GM19438 (cell line): ENCODE measurements around the gene ZNF784.

Source experiments
- ATAC-seq: cut with Tn5 transposase; IDR thresholded peaks from one replicate; pipeline ENCODE4 v1.9.1; 2021; ENCODE audit warnings: low read depth; ENCODE audit not compliant: unreplicated experiment

The ZNF784 gene

DNA sequence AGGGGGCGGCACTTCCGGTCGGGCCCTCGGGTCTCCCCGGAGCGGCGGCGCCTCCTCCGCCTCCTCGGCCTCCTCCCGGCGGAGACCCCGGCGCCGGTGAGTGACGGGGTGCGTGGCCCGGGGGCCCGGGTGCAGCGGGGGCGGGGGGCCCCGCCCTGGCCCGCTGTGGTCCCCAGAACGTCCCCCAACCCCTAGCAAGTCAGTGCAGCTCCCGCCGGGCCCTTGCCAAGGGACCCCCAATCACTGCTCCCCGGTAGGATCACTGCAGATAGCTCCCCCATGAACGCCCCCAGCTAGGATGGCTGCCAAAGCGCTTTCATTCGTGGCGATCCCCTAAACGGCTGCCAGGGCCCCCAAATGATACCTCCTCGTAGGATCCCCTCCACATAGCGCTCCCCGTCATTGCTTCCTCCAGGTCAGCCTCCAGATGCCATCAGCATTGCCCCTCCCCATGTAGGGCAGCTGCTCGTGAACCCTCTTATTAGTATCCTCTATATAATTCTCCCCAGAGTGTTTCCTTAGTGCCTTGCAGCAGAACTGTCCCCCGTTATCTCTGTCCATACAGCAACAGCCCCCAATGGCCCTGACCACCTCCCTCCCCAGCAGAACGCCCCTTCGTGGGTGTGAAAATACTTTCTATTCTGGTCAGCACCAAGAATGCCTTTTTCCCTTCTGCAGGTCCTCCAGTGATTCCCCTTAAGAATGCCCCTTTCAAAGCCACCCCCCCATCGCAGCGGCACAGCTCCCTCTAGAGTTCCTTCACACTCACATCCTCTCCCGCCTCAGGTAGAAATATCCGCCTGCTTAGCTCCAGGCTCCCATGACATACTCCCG is 18.5 kb downstream of the ZNF784 start, which contains the start of gene ZNF865:
ZNF865 (plus strand) TSS at position 11 of the 834 bp plus-strand sequence. CDS start 7,972 bp downstream, outside the sequence.
- ATAC-seq, result no peak

GRCh38 chr19:55605207-55605636 is 19.1 kb downstream of the ZNF784 start:
- peak; percentile 60 for ATAC-seq

GRCh38 chr19:55603581-55604292 is 20.6 kb downstream of the ZNF784 start:
- no peak for ATAC-seq

- ATAC-seq, result no peak
Observed at GRCh38 chr19:55603115-55603514, 21.3 kb downstream of the ZNF784 start.

- no peak for ATAC-seq
Observed at GRCh38 chr19:55602104-55603001, 22.0 kb downstream of the ZNF784 start.

DNA sequence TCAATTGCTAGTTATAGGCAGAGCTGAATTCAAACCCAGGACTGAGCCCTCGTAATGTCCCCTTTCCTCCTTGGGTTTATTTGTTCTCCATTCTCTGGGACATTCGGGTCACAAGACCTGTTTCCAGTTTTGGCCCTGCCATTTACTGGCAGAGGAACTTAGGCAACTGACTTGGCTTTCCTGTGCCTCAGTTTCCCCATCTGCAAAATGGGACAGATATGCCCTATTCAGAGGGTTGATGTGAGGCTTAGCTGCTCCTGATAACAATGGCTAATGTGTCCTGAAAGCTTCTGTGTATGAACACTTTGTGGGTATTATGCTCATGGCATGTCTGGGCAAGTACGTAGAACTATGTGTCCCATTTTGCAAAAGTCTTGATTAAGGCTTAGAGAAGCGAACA is 23.3 kb downstream of the ZNF784 start:
- no peak for ATAC-seq

GRCh38 chr19:55600662-55601028 is 23.7 kb downstream of the ZNF784 start:
- no peak for ATAC-seq

DNA sequence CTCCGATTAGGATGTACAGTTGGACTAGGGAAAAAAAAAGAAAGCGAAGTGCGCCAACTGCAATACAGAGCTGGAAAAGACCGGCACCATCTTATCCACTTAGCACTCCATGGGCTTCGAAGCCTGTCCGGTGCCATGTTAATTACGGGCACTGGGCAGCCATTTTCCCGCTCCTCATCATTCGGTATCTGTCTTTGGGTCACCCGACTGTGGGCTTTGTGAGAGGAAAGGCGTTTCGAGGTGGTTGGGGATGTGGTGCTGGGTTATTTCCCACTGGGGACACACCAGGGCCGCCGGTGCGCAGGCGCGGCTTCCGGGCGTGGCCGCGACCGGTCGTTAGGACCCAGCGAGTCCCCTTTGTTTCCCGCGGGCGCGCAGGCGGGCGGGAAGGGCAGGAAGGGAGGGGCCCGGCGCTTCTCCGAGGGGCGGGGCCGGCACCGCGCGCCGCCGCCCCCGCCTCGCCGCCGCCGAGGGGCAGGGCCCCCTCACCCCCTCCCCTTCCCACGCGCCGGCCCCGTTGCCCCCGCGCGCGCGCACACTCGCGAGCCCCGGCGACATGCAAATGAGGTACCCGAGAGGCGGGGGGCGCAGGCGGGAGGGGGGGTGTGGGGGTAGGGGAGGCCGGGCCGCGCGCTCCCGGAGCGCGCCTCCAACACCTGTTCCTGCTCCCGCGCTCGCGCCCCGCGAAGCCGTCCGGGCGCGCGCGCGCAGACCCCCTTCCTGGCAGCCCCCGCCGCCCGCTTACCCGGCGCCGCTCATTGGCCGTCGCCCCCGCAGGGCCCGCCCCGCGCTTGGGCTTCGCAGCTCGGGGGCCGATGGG is 24.3 kb downstream of the ZNF784 start, which contains the start of gene ZNF524:
ZNF524 (plus strand) TSS at position 447 of the 820 bp plus-strand sequence. CDS start 1,825 bp downstream, outside the sequence.
- ATAC-seq, result peak; percentile 40

DNA sequence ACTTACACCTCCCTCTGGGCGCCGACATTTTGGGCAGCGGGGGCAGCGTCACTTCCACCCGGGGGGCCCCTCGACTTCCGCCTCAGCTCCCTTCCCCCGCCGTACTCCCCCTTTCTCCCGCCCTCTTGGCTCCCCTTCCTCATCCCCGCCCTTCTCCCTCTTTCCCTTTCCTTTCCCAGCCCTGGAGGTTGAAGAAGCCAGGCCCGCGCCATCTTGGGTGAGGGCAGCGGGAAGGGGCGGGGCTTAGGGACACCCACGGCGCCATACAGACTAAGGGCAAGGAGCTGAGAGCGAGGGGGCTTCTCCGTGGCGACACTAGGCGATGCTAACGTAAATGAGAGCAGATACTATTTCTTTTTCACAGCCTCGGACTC is 24.9 kb downstream of the ZNF784 start, which contains the start of gene FIZ1:
FIZ1 (minus strand) TSS at position 50 of the 374 bp plus-strand sequence. CDS start 1,652 bp downstream, outside the sequence.
- ATAC-seq, result peak; percentile 54

DNA sequence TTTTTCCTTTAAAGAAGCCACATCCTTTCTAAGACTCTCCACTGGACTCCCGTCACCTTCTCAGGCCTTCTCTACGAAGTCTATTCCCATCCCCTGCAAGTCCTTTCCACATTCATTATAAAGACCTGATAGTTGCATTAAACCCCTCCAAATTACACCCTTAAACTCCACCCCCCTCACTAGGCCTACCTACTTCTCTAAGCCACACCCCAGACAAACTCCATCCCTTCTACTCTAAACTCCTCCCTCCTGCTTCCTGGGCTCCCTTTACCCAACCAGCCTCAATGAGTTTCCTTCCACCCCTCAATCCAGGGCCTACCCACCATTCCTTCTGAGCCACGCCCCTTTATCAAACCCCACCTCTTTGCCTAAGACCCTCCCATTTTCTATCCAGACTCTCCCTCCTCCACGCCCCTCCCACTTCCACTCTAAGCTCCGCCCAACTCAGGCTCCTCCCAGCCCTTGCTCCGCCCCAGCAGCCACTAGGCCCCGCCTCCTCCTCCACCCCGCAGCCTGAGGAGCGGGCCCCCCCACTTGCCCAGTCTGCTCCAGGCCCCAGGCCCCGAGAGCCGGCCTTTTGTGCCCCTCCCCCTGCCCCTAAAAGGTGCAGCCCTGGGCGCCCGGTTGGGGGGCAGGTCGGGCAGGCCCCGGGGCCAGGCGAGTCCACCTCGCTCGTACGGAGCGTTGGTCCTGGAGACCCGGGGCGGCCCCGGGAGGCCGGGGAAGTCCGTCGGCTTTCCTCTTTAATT is 25.5 kb downstream of the ZNF784 start:
- ATAC-seq, result peak; percentile 42

GRCh38 chr19:55598034-55598433 is 26.3 kb downstream of the ZNF784 start:
- no peak for ATAC-seq

DNA sequence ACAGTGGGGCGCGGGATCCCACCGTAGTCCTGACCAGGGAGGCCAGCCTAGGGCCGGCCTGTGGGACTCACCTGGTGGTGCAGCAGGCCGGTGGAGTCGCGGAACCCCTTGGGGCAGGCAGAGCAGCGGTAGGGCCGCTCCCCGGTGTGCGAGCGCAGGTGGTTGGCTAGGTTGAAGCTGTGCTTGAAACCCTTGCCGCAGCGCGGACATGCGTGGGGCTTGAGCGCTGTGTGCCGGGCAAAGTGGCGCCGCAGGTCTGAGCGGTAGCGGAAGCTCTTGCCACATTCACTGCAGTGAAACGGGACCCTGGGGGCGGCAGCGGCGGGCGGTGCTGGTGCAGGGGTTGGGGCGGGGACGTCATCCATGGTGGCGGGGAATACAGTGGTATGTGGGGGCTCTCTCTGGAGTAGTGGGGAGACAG is 26.9 kb downstream of the ZNF784 start:
- no peak for ATAC-seq

GRCh38 chr19:55596304-55596703 is 28.1 kb downstream of the ZNF784 start:
- no peak for ATAC-seq

- ATAC-seq, result no peak
Observed at GRCh38 chr19:55594996-55595545, 29.3 kb downstream of the ZNF784 start.

- ATAC-seq, result no peak
Observed at GRCh38 chr19:55593096-55593772, 31.1 kb downstream of the ZNF784 start.

DNA sequence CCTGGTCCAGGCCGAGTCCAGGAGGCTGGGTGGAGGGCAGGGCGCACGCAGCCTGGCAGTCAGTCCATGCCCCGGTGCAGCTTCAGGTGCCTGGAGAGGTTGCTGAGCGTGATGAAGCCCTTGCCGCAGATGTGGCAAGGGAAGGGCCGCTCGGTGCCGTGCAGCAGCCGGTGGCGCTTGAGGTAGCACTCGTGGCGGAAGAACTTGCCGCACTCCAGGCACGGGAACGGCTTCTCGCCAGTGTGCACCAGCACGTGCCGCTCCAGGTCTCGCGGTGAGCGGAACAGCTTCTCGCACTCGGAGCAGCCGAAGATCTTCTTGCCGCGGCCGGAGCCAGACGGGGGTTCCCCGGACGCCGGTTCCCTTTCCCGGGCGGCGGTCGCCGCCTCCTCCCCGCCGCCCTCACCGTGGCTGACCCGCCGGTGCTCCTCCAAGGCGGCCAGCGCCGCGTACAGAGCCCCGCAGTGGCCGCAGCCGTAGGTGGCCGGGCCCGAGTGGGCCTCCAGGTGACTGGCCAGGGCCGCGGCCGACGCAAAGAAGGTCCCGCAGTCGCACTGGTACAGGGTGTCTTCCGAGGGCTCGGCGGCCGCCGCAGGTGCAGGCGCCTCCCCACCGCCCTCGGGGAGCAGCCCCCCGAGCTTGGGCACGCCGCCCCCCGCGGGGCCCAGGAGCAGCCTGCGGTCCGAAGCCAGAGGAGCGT is 31.8 kb downstream of the ZNF784 start:
- no peak for ATAC-seq

DNA sequence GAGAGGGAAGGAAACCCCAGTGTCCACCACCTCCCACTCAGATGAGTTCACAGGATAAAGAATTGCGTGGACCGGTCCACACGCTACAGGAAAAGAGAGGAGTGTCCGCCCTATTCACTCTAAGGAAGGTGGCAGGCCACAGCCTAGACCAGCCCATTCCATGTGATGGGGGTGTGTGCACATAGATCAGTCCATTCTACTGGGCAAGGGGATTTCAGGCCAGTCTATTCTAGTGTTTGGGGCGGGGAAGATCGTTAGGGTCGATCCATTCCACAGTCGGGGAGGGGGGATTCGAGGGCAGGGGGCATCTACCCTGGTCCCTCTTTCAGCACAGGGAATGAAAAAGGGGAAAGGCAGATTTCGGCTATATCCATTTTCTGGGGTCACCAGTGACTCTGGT is 32.8 kb downstream of the ZNF784 start:
- ATAC-seq, result no peak
